ENCODE data around the gene NELFB.

The NELFB gene

DNA sequence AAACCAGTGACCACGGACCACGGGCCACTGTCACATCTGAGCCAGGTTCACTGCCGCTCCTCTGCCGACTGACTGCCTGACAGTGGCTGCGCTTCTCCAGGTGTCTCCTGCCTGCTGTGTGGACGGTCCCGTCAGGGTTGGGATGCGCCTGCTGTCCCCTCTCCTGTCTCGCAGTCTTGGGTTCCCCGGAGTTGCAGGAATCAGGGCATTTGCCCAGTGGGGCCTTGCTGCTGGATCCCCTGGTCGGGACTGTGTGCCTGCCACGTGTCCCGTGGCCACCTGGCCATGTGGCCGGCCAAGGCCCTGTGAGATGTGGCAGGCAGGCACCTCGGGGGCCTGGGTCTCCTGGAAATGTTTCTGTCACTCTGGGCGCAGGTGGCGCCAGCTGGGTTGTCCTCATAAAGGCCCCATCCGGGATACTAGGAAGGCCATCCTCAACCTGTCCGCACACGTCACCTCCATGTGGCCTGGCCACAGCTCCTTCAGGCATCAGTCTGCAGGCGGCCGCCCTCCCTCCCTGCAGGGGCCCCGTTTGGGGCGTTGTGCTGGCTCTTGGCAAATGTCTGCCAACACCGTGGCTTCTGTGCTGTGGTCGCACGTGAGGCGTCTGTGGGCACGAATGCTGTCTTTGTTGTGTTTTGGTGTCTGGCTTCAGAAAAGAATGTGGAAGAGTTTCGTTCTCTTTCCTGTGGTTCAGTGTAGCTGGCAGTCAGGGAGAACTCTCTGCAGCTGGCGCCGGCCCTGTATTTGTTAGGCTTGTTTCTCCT lies 16.0 kb downstream of the NELFB start:
- Histone ChIP-seq H3K36me3 (ENCODE audit: insufficient read depth, low read length) (peaks cover 50% of the 10 kb centered on the region), H3K9ac (ENCODE audit: low read depth, low read length) (no peak overlapping the region)

DNA sequence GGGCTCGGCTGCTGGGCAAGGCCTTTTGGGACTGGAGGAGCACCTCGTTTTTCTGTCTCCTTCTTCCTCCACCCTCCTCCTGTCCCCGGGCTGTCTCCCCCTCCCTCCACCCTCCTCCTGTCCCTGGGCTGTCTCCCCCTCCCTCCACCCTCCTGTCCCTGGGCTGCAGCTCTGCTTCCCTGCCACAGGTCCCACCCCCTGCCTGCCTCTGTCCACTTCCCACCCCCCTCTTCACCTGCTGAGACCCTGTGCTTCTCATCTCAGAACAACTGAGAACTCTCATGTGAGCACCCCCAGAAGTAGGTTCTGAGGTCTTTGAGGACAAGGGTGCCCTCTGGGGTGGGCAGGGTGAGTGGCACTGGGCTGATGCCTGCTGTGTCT lies 16.6 kb downstream of the NELFB start:
- Histone ChIP-seq H3K36me3 (ENCODE audit: insufficient read depth, low read length) (peaks cover 46% of the 10 kb centered on the region), H3K4me3 (ENCODE audit: low read length) (no peak overlapping the region), H3K9ac (ENCODE audit: low read depth, low read length) (no peak overlapping the region), H3K9me3 (replicated peaks; ENCODE audit: low read length) (no peaks in the 10 kb centered on the region), H3K4me2 (ENCODE audit: low read length) (no peak overlapping the region), H3K27me3 (ENCODE audit: control insufficient read depth, insufficient read depth, low read length) (no peaks in the 10 kb centered on the region), H3K4me1 (ENCODE audit: control insufficient read depth, insufficient read depth, low read length) (peaks cover 14% of the 10 kb centered on the region)

More for the DNA sequence above, 16.0 kb downstream of the NELFB start:
- no peaks in the 10 kb centered on the region for H3K9me3 ChIP-seq (replicated peaks; ENCODE audit: low read length)
- H3K4me1 ChIP-seq (ENCODE audit: control insufficient read depth, insufficient read depth, low read length), result peaks cover 9% of the 10 kb centered on the region
- H3K27me3 ChIP-seq (ENCODE audit: control insufficient read depth, insufficient read depth, low read length), result no peaks in the 10 kb centered on the region
- H3K4me2 ChIP-seq (ENCODE audit: low read length), result no peak overlapping the region
- no peak overlapping the region for H3K4me3 ChIP-seq (ENCODE audit: low read length)

DNA sequence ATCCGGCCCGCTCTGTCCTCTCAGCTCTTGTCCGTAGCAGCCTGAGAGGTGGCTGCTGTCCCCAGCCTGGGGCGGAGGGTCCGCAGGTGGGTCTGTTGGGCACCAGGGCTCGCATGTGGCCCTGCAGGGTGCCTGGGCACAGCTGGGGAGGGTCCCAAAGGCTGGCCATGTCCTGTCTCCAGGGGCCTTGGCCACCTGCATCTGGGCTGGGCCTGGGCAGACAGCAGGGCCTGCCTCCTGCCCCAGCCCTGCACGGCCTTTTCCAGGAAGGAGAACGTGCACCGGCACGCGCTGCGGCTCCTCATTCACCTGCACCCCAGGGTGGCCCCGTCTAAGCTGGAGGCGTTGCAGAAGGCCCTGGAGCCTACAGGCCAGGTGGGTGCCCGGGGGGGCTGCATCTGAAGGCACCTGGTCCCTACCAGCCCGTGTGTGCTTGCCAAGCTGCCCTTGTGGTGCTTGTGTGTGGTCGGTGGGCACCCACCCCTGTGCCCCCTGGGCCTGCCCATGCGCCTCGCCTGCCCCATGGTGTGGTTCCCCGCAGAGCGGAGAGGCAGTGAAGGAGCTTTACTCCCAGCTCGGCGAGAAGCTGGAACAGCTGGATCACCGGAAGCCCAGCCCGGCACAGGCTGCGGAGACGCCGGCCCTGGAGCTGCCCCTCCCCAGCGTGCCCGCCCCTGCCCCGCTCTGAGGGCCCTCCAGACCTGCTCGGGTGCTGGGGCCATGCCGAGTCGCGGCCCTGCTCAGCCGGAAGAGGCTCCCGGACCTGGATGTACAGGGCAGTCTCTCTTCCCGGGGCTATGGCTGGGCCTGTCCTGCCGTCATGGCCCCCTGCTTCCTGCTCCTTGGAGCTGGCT lies 17.3 kb downstream of the NELFB start:
- no peaks in the 10 kb centered on the region for H3K27me3 ChIP-seq (ENCODE audit: control insufficient read depth, insufficient read depth, low read length)
- H3K4me3 ChIP-seq (ENCODE audit: low read length), result no peak overlapping the region
- H3K4me1 ChIP-seq (ENCODE audit: control insufficient read depth, insufficient read depth, low read length), result peaks cover 22% of the 10 kb centered on the region
- H3K4me2 ChIP-seq (ENCODE audit: low read length), result no peak overlapping the region
- H3K9me3 ChIP-seq (replicated peaks; ENCODE audit: low read length), result no peaks in the 10 kb centered on the region
- no peak overlapping the region for H3K9ac ChIP-seq (ENCODE audit: low read depth, low read length)
- H3K36me3 ChIP-seq (ENCODE audit: insufficient read depth, low read length), result peaks cover 42% of the 10 kb centered on the region

DNA sequence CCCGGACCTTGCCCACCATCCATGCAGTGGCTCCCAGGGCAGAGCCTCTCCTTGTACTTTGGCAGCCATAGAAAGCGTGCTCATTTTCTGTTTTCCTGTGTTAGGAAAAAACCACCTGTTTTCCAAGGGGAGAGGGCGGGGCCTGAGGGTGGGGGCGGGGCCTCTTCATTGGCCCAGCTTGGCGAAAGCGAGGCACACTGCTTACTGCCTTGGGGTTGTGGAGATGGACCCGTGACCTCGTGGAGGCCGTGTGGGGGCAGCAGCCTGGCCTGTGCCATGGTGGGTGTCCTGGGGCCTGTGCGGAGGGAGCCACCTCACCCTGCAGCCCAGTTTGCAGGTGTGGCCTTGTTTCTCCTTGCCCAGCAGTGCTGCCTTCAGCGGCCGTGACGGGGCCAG lies 18.0 kb downstream of the NELFB start:
- H3K4me2 ChIP-seq (ENCODE audit: low read length), result no peak overlapping the region
- H3K36me3 ChIP-seq (ENCODE audit: insufficient read depth, low read length), result peaks cover 36% of the 10 kb centered on the region
- no peak overlapping the region for H3K9ac ChIP-seq (ENCODE audit: low read depth, low read length)
- H3K27me3 ChIP-seq (ENCODE audit: control insufficient read depth, insufficient read depth, low read length), result no peaks in the 10 kb centered on the region
- H3K4me1 ChIP-seq (ENCODE audit: control insufficient read depth, insufficient read depth, low read length), result peaks cover 28% of the 10 kb centered on the region
- H3K9me3 ChIP-seq (replicated peaks; ENCODE audit: low read length), result no peaks in the 10 kb centered on the region
- H3K4me3 ChIP-seq (ENCODE audit: low read length), result no peak overlapping the region

DNA sequence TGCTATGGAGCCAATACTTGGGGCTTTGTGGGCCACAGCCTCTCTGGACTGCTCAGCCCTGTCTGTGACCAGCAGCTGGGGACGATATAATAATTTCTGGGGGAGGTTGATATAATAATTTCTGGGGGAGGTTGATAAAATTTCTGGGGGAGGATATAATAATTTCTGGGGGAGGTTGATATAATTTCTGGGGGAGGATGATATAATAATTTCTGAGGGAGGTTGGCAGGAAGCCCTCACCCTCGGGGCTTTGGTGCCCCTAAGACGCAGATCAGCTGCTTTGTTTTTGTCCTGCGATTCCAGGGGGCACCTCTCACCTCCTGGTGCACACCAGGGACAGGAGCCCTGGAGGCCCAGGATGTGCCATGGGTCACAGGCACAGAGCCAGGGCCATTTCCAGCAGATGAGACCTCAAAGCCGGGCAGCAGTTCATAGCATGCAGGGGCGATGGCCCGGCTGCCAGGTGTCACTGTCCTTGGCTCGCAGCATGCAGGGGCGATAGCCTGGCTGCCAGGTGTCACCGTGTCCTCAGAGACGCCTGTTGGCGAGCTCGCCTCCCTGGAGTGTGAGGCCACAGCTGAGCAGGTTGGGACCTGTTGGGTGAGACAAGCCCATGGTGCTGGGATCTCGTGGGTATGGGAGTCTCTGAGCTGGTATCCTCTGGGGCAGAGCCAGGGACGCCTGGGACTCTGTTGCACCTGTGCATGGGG lies 18.6 kb downstream of the NELFB start:
- H3K9ac ChIP-seq (ENCODE audit: low read depth, low read length), result no peak overlapping the region
- no peaks in the 10 kb centered on the region for H3K27me3 ChIP-seq (ENCODE audit: control insufficient read depth, insufficient read depth, low read length)
- no peak overlapping the region for H3K4me3 ChIP-seq (ENCODE audit: low read length)
- no peak overlapping the region for H3K4me2 ChIP-seq (ENCODE audit: low read length)
- peaks cover 28% of the 10 kb centered on the region for H3K4me1 ChIP-seq (ENCODE audit: control insufficient read depth, insufficient read depth, low read length)
- H3K9me3 ChIP-seq (replicated peaks; ENCODE audit: low read length), result no peaks in the 10 kb centered on the region
- H3K36me3 ChIP-seq (ENCODE audit: insufficient read depth, low read length), result peaks cover 32% of the 10 kb centered on the region

DNA sequence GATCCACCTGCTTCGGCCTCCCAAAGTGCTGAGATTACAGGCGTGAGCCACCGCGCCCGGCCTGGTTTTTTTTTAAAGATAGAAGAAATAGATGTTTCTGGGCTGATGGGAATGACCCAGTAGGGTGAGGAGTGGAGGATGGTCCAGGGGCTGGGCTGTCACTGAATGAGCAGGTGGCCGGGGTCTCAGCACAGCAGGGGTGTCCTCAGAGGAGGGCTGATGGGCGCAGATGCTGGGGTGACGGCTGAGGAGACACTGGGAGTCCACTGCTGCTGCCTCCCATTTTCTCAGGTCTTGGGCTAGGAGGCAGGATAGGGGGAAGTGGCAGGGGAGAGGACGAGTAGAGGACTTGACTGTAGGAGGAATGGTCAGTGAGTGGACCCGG lies 20.1 kb downstream of the NELFB start:
- Histone ChIP-seq H3K9me3 (replicated peaks; ENCODE audit: low read length) (no peaks in the 10 kb centered on the region), H3K27me3 (ENCODE audit: control insufficient read depth, insufficient read depth, low read length) (no peaks in the 10 kb centered on the region), H3K36me3 (ENCODE audit: insufficient read depth, low read length) (peaks cover 34% of the 10 kb centered on the region), H3K4me3 (ENCODE audit: low read length) (no peak overlapping the region), H3K4me1 (ENCODE audit: control insufficient read depth, insufficient read depth, low read length) (peaks cover 33% of the 10 kb centered on the region), H3K9ac (ENCODE audit: low read depth, low read length) (no peak overlapping the region), H3K4me2 (ENCODE audit: low read length) (no peak overlapping the region)

DNA sequence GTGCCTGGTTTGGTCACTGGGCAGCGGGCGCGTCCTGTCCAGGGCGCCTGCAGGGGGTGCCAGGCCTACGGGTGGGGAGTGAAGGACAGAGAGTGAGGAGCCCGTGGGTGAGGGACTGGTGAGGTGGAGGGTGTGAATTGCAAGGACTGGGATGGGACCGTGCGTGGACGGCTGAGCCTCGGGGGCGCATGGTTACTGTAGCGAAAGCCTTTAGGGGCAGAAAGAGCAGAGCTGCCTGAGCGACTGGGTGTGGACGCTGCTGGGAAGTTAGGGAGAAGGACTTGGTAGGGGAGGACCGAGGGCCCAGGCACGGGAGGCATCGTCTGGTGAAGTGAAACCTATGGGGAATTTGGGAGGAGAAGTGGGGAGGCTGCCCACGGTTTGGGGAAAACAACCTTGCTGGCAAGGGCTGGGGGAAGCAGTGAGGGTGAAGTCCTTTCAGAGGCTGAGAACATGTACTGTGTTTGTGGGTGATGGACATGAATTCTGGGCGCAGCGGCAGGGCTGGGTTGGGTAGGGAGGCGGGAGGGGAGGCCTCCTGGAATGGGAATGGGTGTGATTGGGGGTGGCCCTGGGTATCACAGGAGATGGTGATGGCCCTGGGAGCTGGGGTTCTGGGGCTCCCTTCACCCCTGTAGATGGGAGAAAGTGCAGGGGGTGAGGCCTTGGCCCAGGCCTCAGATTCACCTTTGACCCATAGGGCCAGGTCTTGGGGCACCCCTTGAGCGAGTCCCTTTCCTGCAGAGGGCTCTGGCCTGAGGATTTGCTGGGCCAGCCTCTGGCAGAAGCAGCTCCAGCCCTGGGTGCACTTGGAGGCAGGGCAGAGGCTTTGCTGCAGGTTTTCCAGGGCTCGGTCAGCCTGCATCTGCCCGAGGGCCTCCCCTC lies 20.7 kb downstream of the NELFB start:
- no peak overlapping the region for H3K9ac ChIP-seq (ENCODE audit: low read depth, low read length)
- H3K9me3 ChIP-seq (replicated peaks; ENCODE audit: low read length), result no peaks in the 10 kb centered on the region
- H3K4me1 ChIP-seq (ENCODE audit: control insufficient read depth, insufficient read depth, low read length), result peaks cover 39% of the 10 kb centered on the region
- peaks cover 36% of the 10 kb centered on the region for H3K36me3 ChIP-seq (ENCODE audit: insufficient read depth, low read length)
- no peak overlapping the region for H3K4me2 ChIP-seq (ENCODE audit: low read length)
- H3K4me3 ChIP-seq (ENCODE audit: low read length), result no peak overlapping the region
- H3K27me3 ChIP-seq (ENCODE audit: control insufficient read depth, insufficient read depth, low read length), result no peaks in the 10 kb centered on the region

DNA sequence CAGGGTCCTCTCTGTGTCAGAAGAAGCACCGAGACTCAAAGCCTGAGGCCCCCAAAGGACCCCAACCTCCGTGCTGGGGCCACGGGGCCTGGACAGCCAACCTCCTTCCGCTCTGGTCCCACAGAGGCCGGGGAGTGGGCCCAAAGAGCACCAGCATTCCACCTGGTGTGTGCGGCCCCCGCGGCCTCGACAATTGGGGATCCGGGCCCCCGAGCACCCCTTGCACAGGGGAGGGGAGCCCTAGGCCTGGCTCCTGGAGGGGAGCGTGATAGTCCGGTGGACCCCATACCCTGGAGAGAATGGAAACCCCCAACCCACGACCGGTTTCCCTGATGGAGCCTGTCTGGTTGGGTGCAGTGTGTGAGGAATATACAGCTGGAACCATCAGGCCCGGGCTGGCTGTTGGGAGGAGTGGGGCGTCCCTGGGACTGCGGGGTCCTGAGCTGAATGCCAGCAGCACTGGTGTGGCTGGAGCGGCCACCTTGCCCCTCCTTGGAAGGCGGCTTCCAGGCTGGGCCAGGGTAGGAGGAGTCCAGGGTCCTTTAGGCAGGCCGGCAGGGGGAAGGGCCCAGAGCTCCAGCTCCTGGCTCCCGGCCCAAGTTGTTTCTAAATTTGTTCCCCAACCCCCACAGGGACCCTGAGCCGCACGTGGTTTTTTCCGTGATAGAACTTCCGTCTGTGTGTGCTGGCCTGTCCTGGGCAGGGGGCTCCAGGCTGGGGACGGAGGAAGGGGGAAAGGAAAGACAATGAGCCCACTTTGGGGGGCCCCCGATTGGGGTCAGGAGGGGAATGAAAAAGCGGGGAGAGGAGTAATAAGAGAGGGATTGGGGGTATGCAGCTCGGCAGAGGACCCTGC lies 21.6 kb downstream of the NELFB start:
- Histone ChIP-seq H3K27me3 (ENCODE audit: control insufficient read depth, insufficient read depth, low read length) (no peaks in the 10 kb centered on the region), H3K9me3 (replicated peaks; ENCODE audit: low read length) (no peaks in the 10 kb centered on the region), H3K9ac (ENCODE audit: low read depth, low read length) (peak overlapping the region; percentile 83), H3K36me3 (ENCODE audit: insufficient read depth, low read length) (peaks cover 29% of the 10 kb centered on the region), H3K4me2 (ENCODE audit: low read length) (peak overlapping the region; percentile 94), H3K4me3 (ENCODE audit: low read length) (peak overlapping the region; percentile 87), H3K4me1 (ENCODE audit: control insufficient read depth, insufficient read depth, low read length) (peaks cover 48% of the 10 kb centered on the region)

DNA sequence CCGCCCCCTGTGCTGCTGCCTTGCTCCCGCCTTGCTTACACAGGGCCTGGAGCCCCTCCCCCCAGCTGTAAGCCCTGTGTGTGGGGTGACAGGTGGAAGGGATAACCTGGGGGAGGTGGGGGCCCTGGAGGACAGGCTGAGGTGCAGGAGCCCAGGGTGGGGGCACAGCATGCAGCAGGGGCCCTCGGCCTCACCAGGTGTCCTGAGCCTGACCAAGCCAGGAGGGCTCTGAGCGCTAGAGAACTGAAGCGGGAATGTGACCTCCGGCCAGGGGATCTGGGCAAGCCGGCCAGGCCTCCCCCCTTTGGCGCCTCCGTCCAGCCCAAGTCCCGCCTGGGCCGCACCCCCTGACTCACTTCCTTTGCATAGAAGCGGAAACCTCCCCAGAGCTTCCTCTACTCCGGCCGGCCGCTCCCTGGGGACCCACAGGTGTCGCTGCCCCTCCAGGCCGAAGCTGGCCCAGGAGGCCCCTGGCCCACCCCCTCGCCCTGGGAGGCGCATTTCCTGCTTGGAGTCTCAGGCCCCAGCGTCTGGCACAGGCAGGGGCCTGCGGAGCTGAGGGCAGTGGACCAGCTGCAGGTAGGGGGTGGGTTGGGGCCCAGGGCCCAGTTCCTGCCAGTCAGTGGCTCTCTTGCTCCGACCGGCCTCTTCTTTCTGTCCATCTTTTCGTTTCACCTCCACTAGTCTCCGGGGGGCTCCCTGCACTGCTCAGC lies 22.4 kb downstream of the NELFB start, which contains the start of gene TOR4A:
Gene TOR4A, plus strand, starts transcription at position 398 of the 713 bp plus-strand sequence. CDS start 964 bp downstream, outside the sequence.
- Histone ChIP-seq H3K4me3 (ENCODE audit: low read length) (peak within 1 kb of the TSS; percentile 87), H3K9me3 (replicated peaks; ENCODE audit: low read length) (no peaks in the 10 kb centered on the region), H3K36me3 (ENCODE audit: insufficient read depth, low read length) (peaks cover 32% of the 10 kb centered on the region), H3K9ac (ENCODE audit: low read depth, low read length) (peak within 1 kb of the TSS; percentile 83), H3K4me2 (ENCODE audit: low read length) (peak within 1 kb of the TSS; percentile 94), H3K4me1 (ENCODE audit: control insufficient read depth, insufficient read depth, low read length) (peaks cover 53% of the 10 kb centered on the region), H3K27me3 (ENCODE audit: control insufficient read depth, insufficient read depth, low read length) (no peaks in the 10 kb centered on the region)
